SK-N-SH (cell line): ENCODE measurements around the gene FTO. TPM values are rescaled to one million over a fixed set of nuclear protein-coding genes. Genes with fewer than 3 reads are reported as not detected.

Experiments used
- CTCF ChIA-PET: fragments of 300-600, 350-600 bp; formaldehyde crosslinking; extraction: SDS; loops from one replicate; lab custom pipeline; 2021; lab: Yijun Ruan, JAX
- POLR2A ChIA-PET: fragments of 350-600 bp; sonication (Branson Sonifier 250); formaldehyde crosslinking; extraction: SDS; loops from one replicate; lab custom pipeline; 2020; ENCODE audit warnings: antibody characterized with exemption, inconsistent platforms; lab: Yijun Ruan, JAX
- DNase-seq: peaks from one replicate; pipeline ENCODE4 v3.0.0; 2012
- H2AFZ ChIP-seq: fragments of 200-600 bp; sonication (generic); 2 replicates; pipeline ENCODE4 v1.8.1; 2016; ENCODE audit warnings: antibody characterized with exemption, mild to moderate bottlenecking, low read depth
- H3F3A ChIP-seq: fragments of 200-600 bp; sonication (generic); replicated peaks from 2 replicates; pipeline ENCODE3; 2016; ENCODE audit warnings: antibody characterized with exemption, mild to moderate bottlenecking; ENCODE audit not compliant: insufficient read depth
- H3K27ac ChIP-seq, 2 experiments: fragments of 200-500 bp in 1 of 2; fragments of 200-600 bp in 1 of 2; sonication (Bioruptor generic) in 1 of 2; sonication (generic), shearing (Covaris generic) in 1 of 2; 2 replicates each; pipeline versions ENCODE4 v1.5.1 to v1.6.1; 2014 to 2016; ENCODE audit warnings: low read depth in 2 of 2, inconsistent platforms in 1 of 2, low read length in 1 of 2, mild to moderate bottlenecking in 1 of 2, mixed read lengths in 1 of 2
- H3K27me3 ChIP-seq: fragments of 200-600 bp; sonication (generic), shearing (Covaris generic); 2 replicates; pipeline ENCODE4 v1.6.1; 2016; ENCODE audit warnings: mixed run types; ENCODE audit not compliant: insufficient read depth
- H3K36me3 ChIP-seq, 2 experiments: fragments of 200-500 bp in 1 of 2; fragments of 200-600 bp in 1 of 2; sonication (Bioruptor generic) in 1 of 2; sonication (generic) in 1 of 2; replicated peaks in 1 of 2; 2 replicates each; pipeline versions ENCODE3 to v1.5.1; 2014 to 2016; ENCODE audit warnings: low read length in 1 of 2, mild to moderate bottlenecking in 1 of 2; ENCODE audit not compliant: insufficient read depth in 2 of 2, control insufficient read depth in 1 of 2
- H3K4me1 ChIP-seq, 2 experiments: fragments of 200-500 bp in 1 of 2; fragments of 200-600 bp in 1 of 2; sonication (Bioruptor generic) in 1 of 2; sonication (generic), shearing (Covaris generic) in 1 of 2; 2 replicates each; pipeline versions ENCODE4 v1.5.1 to v1.6.1; 2014 to 2016; ENCODE audit warnings: low read depth in 1 of 2, low read length in 1 of 2, mixed run types in 1 of 2; ENCODE audit not compliant: insufficient read depth in 2 of 2, control insufficient read depth in 1 of 2
- H3K4me2 ChIP-seq: fragments of 200-600 bp; sonication (generic), shearing (Covaris generic); 2 replicates; pipeline ENCODE4 v1.6.1; 2017; ENCODE audit warnings: mixed run types
- H3K4me3 ChIP-seq, 2 experiments: fragments of 200-500 bp in 1 of 2; fragments of 200-600 bp in 1 of 2; sonication (Bioruptor generic) in 1 of 2; sonication (generic), shearing (Covaris generic) in 1 of 2; 2 replicates each; pipeline versions ENCODE4 v1.5.1 to v1.8.1; 2014 to 2016; ENCODE audit warnings: low read depth in 2 of 2, inconsistent platforms in 1 of 2, low read length in 1 of 2, mild to moderate bottlenecking in 1 of 2, mixed read lengths in 1 of 2, moderate library complexity in 1 of 2
- H3K79me2 ChIP-seq: fragments of 200-600 bp; sonication (generic); 2 replicates; pipeline ENCODE4 v1.8.1; 2017; ENCODE audit warnings: mild to moderate bottlenecking; ENCODE audit not compliant: insufficient read depth
- H3K9ac ChIP-seq: fragments of 200-600 bp; sonication (generic); 2 replicates; pipeline ENCODE4 v1.6.1; 2017; ENCODE audit warnings: mixed run types
- H3K9me2 ChIP-seq: fragments of 200-600 bp; sonication (generic); 2 replicates; pipeline ENCODE4 v1.6.1; 2017; ENCODE audit warnings: mixed run types
- H3K9me3 ChIP-seq: fragments of 200-600 bp; sonication (generic); 2 replicates; pipeline ENCODE4 v1.6.1; 2017; ENCODE audit warnings: mixed run types, mild to moderate bottlenecking, moderate library complexity
- H4K20me1 ChIP-seq: fragments of 200-600 bp; sonication (generic); 2 replicates; pipeline ENCODE4 v1.6.1; 2017; ENCODE audit warnings: mild to moderate bottlenecking, mixed run types; ENCODE audit not compliant: insufficient read depth
- CHD2 ChIP-seq: fragments of 150-350 bp; IDR thresholded peaks from 2 replicates; pipeline ENCODE4 v1.6.1; 2018; ENCODE audit warnings: low read length; ENCODE audit not compliant: partially characterized antibody
- ELF1 ChIP-seq: IDR thresholded peaks from 2 replicates; pipeline ENCODE4 v1.4.0; 2012
- EZH2phosphoT487 ChIP-seq: fragments of 200-600 bp; sonication (generic); IDR thresholded peaks from 2 replicates; pipeline ENCODE4 v1.6.1; 2017; ENCODE audit warnings: low read depth, mixed run types, mild to moderate bottlenecking, antibody characterized with exemption, moderate library complexity, borderline replicate concordance
- FOXM1 ChIP-seq: IDR thresholded peaks from 2 replicates; pipeline ENCODE4 v1.4.0; 2012; ENCODE audit warnings: low read depth, mild to moderate bottlenecking
- GABPA ChIP-seq: IDR thresholded peaks from 2 replicates; pipeline ENCODE4 v1.4.0; 2012; ENCODE audit warnings: low read depth, mild to moderate bottlenecking
- JUND ChIP-seq: IDR thresholded peaks from 2 replicates; pipeline ENCODE4 v1.4.0; 2012
- MEF2A ChIP-seq: IDR thresholded peaks from 2 replicates; pipeline ENCODE4 v1.4.0; 2012; ENCODE audit warnings: low read depth, borderline replicate concordance
- MXI1 ChIP-seq: IDR thresholded peaks from 2 replicates; pipeline ENCODE4 v1.6.1; 2012; ENCODE audit warnings: mild to moderate bottlenecking, low read depth, low read length, improper control_type of control experiment
- NRF1 ChIP-seq: IDR thresholded peaks from 2 replicates; pipeline ENCODE4 v1.6.1; 2012; ENCODE audit warnings: low read depth, mild to moderate bottlenecking, low read length
- POLR2AphosphoS5 ChIP-seq: IDR thresholded peaks from 2 replicates; pipeline ENCODE4 v1.6.1; 2012; ENCODE audit warnings: low read depth, low read length
- RCOR1 ChIP-seq: fragments of 150-350 bp; IDR thresholded peaks from 2 replicates; pipeline ENCODE4 v1.6.1; 2017; ENCODE audit warnings: antibody characterized with exemption, low read length
- SIN3A ChIP-seq: IDR thresholded peaks from 2 replicates; pipeline ENCODE4 v1.6.1; 2012; ENCODE audit warnings: low read depth, mild to moderate bottlenecking, low read length, moderate library complexity, borderline replicate concordance
- SMC3 ChIP-seq: IDR thresholded peaks from 2 replicates; pipeline ENCODE4 v1.6.1; 2012; ENCODE audit warnings: low read depth, low read length, improper control_type of control experiment
- TAF1 ChIP-seq: IDR thresholded peaks from 2 replicates; pipeline ENCODE4 v1.6.1; 2012; ENCODE audit warnings: low read depth, mild to moderate bottlenecking, low read length, moderate library complexity, borderline replicate concordance
- TCF12 ChIP-seq: IDR thresholded peaks from 2 replicates; pipeline ENCODE4 v1.4.0; 2012
- TEAD4 ChIP-seq: IDR thresholded peaks from 2 replicates; pipeline ENCODE4 v1.4.0; 2012; ENCODE audit warnings: mild to moderate bottlenecking, borderline replicate concordance; ENCODE audit not compliant: insufficient read depth
- YY1 ChIP-seq: IDR thresholded peaks from 2 replicates; pipeline ENCODE4 v1.4.0; 2012; ENCODE audit warnings: low read depth, mild to moderate bottlenecking
- whole genome bisulfite sequencing: methylation state at CpG from one replicate; pipeline ENCODE4 v1.1.6; 2017; ENCODE audit warnings: low lambda C conversion rate; 5-methylcytosine and 5-hydroxymethylcytosine counted together
- polyA plus RNA-seq, 3 experiments: library from polyadenylated mRNA; depleted of rRNA; stranded (reverse); fragments of >200 nt; gene quantifications; 2 replicates each; pipeline ENCODE4 v1.2.3, GENCODE V29; 2012
- TF ChIP-seq, protein P1 (sequence below): IDR thresholded peaks from 2 replicates; pipeline ENCODE4 v1.4.0; 2012; ENCODE audit warnings: low read depth
- TF ChIP-seq, protein P2 (sequence below): IDR thresholded peaks from 2 replicates; pipeline ENCODE4 v1.4.0; 2012; ENCODE audit warnings: low read depth, borderline replicate concordance
- TF ChIP-seq, protein P3 (sequence below): IDR thresholded peaks from 2 replicates; pipeline ENCODE4 v1.6.1; 2012; ENCODE audit warnings: mild to moderate bottlenecking, low read depth, low read length, moderate library complexity
- TF ChIP-seq, protein P4 (sequence below): fragments of 150-350 bp; IDR thresholded peaks from 2 replicates; pipeline ENCODE4 v1.6.1; 2016; ENCODE audit warnings: mild to moderate bottlenecking, low read depth, low read length

FTO gene
- polyA plus RNA-seq, 1 of the 3 experiments (the other 2 are of a cell fraction): 41.2 TPM

DNA sequence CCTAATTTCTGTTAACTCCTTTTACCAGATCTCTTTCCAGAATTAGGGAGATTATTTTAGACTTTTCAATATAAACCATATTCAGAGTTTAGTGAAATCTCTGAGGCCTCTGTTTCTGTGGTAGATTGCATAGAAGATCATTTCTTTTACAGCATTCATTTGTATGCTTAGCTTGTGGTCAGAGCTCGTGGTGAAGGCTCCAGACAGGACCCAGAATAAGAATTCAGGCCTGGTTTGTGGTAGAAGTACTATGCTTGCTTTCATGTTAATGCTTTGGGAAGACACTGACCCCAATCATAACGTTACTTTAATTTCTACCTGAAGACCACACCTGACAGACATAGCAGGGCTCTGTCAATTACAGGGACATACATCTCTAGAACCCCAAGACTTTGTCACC lies 258.1 kb downstream of the FTO start:
- TF ChIP-seq CHD2: no peak
- TF ChIP-seq, protein P1, sequence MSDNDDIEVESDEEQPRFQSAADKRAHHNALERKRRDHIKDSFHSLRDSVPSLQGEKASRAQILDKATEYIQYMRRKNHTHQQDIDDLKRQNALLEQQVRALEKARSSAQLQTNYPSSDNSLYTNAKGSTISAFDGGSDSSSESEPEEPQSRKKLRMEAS: no peak
- no peak for TF ChIP-seq MXI1
- TF ChIP-seq, protein P2, sequence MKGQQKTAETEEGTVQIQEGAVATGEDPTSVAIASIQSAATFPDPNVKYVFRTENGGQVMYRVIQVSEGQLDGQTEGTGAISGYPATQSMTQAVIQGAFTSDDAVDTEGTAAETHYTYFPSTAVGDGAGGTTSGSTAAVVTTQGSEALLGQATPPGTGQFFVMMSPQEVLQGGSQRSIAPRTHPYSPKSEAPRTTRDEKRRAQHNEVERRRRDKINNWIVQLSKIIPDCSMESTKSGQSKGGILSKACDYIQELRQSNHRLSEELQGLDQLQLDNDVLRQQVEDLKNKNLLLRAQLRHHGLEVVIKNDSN: no peak
- TF ChIP-seq NRF1: no peak
- no peak for TF ChIP-seq TAF1
- no peak for TF ChIP-seq SIN3A
- TF ChIP-seq JUND: no peak
- TF ChIP-seq, protein P3, sequence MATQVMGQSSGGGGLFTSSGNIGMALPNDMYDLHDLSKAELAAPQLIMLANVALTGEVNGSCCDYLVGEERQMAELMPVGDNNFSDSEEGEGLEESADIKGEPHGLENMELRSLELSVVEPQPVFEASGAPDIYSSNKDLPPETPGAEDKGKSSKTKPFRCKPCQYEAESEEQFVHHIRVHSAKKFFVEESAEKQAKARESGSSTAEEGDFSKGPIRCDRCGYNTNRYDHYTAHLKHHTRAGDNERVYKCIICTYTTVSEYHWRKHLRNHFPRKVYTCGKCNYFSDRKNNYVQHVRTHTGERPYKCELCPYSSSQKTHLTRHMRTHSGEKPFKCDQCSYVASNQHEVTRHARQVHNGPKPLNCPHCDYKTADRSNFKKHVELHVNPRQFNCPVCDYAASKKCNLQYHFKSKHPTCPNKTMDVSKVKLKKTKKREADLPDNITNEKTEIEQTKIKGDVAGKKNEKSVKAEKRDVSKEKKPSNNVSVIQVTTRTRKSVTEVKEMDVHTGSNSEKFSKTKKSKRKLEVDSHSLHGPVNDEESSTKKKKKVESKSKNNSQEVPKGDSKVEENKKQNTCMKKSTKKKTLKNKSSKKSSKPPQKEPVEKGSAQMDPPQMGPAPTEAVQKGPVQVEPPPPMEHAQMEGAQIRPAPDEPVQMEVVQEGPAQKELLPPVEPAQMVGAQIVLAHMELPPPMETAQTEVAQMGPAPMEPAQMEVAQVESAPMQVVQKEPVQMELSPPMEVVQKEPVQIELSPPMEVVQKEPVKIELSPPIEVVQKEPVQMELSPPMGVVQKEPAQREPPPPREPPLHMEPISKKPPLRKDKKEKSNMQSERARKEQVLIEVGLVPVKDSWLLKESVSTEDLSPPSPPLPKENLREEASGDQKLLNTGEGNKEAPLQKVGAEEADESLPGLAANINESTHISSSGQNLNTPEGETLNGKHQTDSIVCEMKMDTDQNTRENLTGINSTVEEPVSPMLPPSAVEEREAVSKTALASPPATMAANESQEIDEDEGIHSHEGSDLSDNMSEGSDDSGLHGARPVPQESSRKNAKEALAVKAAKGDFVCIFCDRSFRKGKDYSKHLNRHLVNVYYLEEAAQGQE: no peak
- TF ChIP-seq EZH2phosphoT487: no peak
- TF ChIP-seq POLR2AphosphoS5: no peak
- no peak for TF ChIP-seq RCOR1
- TF ChIP-seq, all 33 proteins: peak for 0
- ChIA-PET CTCF (interaction anchor here (1.2 kb wide), 1 partner anchor 12 kb away, joined by 5 read pairs; no protein-coding TSS in a partner anchor), POLR2A (no interaction called here)
- Histone ChIP-seq H3K9me3 (no peaks in the 10 kb centered on the region), H3K27ac (no peak overlapping the region; a peak in 1 of 4 replicates), H3K36me3 (no peaks in the 10 kb centered on the region), H3K9ac (no peak overlapping the region), H3K9me2 (no peaks in the 10 kb centered on the region), H3F3A (no peaks in the 10 kb centered on the region), H3K4me1 (peaks cover 0 to 17% of the 10 kb centered on the region in 2 experiments; a peak in 2 of 4 replicates), H3K4me2 (no peak overlapping the region), H3K27me3 (no peaks in the 10 kb centered on the region), H4K20me1 (no peaks in the 10 kb centered on the region), H2AFZ (no peak overlapping the region), H3K4me3 (no peak overlapping the region), H3K79me2 (no peaks in the 10 kb centered on the region)
- DNase-seq: no peak
- WGBS: 88% methylated on average over 2 of the region's 2 CpGs

DNA sequence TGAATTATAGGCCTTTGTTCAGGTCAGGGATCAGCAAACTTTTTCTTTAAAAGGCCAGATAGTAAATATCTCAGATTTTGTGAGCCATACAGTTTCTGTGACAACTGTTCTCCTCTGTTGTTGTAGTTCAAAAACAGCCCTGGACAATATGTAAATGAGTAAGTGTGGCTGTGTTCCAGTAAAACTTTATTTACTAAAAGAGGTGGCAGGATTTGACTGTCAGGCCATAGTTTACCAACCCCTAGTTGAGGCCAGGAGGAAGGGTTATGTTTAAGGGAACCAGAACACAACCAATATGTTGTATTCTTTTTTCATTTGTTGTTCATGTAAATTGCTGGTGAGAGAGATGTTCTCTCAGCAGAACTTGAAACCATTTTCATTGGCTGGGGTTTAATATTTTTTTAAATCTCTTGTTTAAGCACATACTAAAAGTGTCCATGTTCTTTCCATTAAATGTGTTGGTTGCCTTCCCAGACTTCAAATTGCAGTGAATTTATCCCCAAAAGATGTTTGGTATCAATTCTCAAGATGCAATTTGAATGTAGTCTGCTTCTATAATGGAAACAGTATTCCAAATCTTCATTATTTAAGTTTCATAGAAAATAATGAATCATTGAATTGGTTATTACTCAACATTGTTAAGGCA lies 260.3 kb downstream of the FTO start:
- POLR2A ChIA-PET: no interaction called here
- Histone ChIP-seq H3K36me3 (no peaks in the 10 kb centered on the region), H3K9me2 (no peaks in the 10 kb centered on the region), H3K27me3 (no peaks in the 10 kb centered on the region), H3K27ac (no peak overlapping the region), H3K79me2 (no peaks in the 10 kb centered on the region), H2AFZ (no peak overlapping the region), H3K4me1 (peaks cover 5 to 17% of the 10 kb centered on the region in 2 experiments; a peak in 2 of 4 replicates), H3F3A (no peaks in the 10 kb centered on the region), H3K4me3 (no peak overlapping the region), H3K4me2 (no peak overlapping the region), H3K9ac (no peak overlapping the region), H3K9me3 (no peaks in the 10 kb centered on the region), H4K20me1 (no peaks in the 10 kb centered on the region)
- no peak for DNase-seq
- CTCF ChIA-PET: interaction anchor here (1.4 kb wide), 1 partner anchor 9 kb away, joined by 4 read pairs; no protein-coding TSS in a partner anchor
- TF ChIP-seq, protein P4, sequence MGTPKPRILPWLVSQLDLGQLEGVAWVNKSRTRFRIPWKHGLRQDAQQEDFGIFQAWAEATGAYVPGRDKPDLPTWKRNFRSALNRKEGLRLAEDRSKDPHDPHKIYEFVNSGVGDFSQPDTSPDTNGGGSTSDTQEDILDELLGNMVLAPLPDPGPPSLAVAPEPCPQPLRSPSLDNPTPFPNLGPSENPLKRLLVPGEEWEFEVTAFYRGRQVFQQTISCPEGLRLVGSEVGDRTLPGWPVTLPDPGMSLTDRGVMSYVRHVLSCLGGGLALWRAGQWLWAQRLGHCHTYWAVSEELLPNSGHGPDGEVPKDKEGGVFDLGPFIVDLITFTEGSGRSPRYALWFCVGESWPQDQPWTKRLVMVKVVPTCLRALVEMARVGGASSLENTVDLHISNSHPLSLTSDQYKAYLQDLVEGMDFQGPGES: no peak
- TF ChIP-seq GABPA: no peak
- TF ChIP-seq SMC3: no peak
- TF ChIP-seq, protein P1: no peak
- TF ChIP-seq MXI1: no peak
- TF ChIP-seq MEF2A: no peak
- no peak for TF ChIP-seq TEAD4
- TF ChIP-seq, protein P2: no peak
- no peak for TF ChIP-seq TCF12
- TF ChIP-seq YY1: no peak
- TF ChIP-seq ELF1: no peak
- no peak for TF ChIP-seq FOXM1
- TF ChIP-seq EZH2phosphoT487: no peak
